HG02588 (cell line): Measurements from ENCODE around the gene CAMK2B.
"Not testable (repeated sequence)": the region's sequence is repeated elsewhere in the genome, so short reads cannot be mapped to it uniquely, and the experiment has no call there.

Source experiments
- ATAC-seq: cut with Tn5 transposase; IDR thresholded peaks from one replicate; pipeline ENCODE4 v1.9.1; 2021; ENCODE audit warnings: mild to moderate bottlenecking, moderate library complexity; ENCODE audit not compliant: unreplicated experiment

The CAMK2B gene

DNA sequence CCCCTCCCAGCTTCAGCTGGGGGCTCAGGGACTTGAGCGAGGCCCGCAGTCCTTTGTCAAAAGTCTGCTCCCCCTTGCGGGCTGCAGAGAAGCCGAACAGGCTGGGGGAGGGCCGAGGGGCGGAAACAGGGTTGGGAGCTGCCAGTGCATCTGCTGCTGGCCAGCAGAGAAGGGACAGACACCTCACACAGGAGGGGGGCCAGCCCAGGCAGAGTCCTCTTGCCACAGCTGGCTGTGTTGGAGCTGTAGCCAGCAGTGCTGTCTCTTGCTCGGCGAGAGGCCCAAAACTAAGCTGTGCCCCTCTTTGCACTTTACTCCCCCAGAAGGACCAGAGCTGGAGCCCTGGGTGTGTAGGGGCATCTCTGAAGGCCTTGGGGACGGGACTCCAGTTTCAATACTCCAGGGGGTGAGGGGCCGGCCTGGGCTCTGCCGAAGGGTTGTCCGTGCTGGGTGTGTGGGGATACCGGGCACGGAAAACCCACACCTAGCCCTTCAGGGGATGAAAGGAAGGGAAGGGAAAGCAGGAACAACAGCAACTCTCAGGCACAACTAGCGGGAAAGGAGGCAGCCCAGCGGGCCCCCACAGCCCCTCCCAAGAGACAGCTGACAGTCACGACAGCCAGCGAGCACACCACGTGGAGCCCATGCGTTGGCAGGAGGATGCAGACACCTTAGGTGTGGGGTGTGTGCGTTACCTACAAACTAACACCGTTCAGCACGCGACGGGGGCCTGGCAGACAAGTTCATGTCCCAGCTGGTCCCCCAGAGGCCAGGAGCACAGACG lies 106.8 kb downstream of the CAMK2B start:
- ATAC-seq: no peak

DNA sequence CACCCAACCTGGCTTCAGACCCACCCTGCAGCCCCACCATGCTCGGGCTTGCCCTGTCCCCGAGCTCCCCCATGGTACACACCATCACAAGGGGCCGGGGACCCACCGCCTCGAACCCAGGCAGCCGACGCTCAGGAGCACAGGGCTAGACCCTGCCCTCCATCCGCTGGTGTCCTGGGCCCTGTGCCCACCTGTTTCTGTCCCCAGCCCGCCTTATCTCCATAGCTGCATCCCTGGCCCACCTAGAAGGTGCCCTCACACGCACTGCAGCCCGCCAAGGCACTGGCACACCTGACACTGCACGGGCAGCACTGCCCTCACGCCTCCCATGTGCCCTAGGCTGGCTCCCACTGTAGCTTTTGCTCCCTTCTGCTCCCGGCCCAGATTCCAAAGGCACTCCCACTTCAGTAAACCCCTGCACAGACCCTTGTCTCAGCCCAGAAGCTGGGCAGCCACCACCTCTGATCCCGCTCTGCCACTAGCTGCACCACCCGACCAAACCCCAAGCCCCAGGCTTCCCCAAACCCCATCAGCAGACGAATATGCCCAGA lies 107.5 kb downstream of the CAMK2B start:
- ATAC-seq: no peak

DNA sequence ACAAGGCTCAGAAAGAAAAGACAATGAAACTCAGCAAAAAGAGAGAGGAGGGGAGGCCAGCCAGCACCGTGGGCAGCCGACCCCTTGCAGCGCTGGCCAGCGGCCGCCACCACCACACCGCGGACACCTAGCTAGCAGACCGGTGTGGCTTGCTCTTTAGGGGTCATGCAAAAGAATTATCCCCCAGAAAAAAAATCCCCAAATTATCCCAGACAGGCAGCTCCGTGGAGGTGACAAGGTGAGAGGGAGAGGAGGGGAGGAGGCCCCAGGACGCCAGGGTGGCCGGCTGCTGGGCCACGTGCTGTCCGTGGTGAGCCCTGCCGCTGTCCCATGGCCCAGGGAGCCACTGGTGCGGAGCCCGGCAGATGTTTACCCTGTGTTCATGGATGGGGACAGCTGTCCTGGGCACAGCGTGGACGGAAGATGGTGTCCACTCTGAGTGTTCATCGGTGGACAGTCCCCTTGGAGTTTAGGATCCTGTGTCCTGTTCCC lies 108.1 kb downstream of the CAMK2B start:
- no peak for ATAC-seq

DNA sequence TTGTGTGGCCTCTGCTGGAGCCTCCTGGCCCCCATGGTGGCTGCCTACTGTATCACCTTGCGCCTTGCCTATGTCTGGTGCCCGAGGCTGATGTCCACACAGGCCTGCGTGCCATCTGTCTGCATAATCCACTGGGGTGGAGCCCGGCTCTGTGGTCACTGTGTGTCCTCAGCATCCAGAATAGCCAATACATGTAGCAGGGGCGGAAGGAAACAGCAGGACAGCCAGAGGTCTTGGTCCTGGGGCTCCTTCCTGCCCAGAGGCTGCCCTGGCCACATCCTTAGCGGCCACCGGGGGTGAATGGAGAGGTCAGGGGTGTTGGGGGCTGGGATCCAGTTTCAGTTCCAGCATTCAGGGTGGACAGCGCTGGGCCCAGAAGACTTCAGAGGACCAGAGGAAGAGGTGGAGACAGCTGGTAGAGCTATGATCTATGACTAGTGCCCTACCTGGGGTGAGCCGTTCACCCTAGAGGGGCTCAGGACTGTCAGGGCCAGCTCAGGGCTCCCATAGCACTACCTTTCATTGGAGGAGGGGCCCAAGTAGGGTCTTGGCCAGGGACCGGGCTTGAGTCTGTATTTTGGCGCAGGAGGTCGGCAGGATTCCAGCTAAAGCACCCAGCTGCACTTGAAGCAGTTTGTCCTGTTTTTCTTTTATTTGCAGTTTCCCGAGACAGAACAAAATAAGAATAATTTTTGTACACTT lies 108.7 kb downstream of the CAMK2B start:
- no peak for ATAC-seq

DNA sequence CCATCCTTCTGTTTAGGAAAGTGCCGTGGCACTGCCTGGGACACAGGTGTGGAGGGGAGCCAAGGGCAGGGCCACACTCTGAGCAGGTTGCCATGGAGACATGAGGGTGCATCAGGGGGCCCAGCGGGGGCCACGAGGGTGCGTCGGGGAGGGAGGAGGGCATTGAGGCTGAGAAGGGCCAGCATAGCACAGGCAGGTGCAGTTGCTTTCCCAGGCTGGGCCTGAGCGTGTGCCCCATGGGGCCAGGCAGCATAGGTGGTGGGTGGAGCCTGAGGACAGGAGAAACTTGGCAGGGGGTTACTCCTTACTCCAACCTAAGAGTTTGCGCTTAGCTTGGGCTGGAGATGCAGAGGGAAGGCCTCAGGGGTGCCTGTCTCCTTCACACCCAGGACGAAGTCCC lies 109.4 kb downstream of the CAMK2B start:
- no peak for ATAC-seq

DNA sequence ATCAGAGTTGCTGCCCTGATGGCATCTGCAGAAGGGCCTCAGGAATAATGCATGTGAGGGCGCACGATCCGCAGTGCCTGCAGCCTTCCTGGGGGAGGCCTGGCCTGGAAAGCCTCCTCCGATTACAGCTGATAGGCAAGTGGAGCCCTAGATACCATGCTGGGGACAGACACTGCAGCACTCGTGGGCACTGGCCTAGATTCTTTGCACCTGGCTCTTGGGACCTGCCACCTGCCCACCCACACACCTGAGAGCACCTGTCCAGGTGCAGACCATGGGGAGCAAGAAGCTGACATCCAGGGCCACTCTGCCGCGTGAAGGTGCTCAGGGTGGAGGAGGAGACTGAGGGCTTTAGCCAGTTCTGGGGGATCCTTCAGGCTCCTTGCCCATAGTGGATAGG lies 109.9 kb downstream of the CAMK2B start:
- no peak for ATAC-seq

DNA sequence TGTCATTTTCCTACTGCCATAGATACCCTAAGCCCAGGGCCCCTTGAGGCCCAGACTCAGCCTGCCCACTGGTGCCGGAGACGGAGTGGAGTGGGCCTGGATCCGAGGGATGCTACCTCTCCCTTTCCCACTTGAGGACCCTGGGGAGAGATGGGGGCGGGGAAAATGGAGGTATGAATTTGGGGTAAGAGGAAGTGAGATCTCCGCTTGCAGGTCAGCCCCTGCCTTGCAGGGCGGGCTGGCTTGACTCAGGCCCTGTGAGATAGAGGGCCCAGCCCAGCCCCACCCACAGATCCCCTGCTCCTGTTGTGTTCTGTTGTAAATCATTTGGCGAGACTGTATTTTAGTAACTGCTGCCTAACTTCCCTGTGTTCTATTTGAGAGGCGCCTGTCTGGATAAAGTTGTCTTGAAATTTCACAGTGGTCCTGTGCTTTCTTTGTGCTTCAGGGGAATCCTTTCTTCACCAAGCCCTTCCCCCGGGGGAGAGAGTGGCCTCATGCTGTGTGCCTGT lies 111.5 kb downstream of the CAMK2B start:
- ATAC-seq: no peak

DNA sequence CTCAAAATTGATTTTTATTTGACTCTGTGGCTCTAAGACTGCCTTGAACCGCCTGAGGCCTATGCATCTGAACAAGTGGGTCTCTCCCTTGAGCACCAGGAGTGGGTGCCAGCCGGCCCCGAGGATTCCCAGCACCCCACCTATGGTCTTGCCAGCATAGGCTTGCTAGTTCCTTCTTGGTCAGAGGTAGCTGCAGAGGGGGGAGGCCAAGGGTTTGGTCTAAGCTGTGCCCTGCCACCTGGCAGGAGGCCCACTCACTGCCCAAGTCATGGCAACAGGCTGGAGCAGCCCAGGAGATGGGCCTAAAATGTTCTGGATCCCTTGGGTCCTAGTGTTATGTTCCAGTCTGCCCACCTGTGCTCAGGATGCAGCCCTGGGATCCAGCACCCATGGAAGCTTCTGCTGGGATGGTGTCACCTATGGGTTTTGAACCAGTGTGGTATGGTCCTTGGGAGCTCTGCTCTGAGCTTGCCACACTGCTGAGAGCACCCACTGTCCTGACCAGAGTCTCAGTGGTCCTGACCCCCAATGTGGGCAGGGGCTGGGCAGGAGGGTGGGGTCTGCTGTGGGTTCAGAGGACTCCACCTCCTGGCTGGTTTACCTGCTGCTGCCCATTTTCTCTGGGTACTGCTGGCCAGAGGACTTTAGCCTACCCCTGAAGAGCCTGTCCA lies 112.1 kb downstream of the CAMK2B start:
- ATAC-seq: no peak

DNA sequence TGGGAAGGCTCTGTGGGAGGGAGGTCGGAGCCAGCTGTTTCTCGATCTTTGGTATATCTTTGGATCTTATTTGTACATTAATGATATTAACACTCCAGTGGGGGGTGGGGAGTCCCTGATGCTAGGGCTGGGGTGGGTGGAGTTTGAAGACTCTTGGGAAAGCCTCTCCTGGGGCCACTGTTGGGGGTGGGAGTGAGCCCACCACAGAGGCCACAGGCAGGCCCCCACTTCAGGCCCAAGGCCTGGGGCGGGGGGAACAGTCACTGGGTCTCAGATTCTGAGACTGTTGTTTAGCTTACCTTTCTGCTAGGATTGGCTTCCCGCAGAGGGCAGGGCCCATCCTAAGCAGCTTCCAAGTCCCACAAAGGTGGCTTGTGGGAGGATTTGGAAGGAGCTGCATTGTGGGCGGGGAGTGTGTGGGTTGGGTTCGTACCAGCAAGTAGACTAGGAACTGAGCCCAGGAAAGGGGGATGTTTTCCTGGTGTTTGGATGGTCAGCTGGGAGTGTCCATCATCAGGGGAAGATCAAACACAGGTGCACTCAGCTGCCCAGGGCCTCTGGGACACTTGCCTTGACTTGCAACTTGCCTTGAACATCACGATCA lies 112.7 kb downstream of the CAMK2B start:
- no peak for ATAC-seq

DNA sequence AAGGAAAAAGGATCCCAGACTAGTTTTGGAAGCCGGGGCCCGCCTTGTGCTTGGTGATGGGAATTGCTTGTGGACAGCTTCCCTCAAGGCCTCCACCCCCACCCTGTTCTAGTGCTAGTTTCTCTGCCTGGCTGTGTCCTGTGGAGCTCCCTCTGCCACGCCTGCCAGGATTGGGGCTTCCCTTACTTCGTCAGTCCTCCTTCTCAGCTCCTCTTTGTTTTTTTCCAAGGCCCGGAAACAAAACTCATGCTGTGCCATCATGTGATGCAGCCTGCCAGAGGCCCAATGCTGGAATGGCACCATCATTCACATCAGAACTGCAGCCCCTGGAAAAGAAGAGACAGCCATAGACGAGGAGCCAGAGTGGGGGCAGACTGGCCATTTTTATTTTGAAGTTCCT lies 113.4 kb downstream of the CAMK2B start:
- no peak for ATAC-seq

DNA sequence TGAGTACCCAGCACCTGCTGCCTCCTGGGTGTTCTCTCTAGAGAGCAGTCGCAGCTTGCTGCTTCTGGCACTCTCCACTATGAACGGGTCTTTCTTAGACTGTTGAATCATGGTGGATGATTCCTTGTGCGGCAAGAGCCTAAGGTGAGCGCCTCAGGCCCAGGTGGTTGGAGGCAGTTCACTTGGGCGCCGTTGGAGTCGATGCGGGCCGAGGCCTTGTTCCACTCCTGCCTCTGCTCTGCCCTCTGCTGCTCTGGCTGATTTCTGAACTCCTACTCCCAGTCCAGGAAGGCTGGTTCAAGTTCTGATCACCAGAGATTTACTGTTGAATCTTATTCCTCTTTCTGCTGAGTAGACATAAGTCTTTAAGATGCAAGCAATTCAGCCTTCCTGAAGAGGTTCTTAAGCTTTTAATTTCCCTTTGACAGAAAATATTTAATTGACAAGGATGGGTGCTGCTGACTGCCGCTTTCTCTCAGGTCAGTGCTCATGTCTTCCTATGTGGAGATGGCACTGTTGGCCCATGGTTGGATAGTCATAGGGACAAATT lies 114.2 kb downstream of the CAMK2B start:
- ATAC-seq: no peak

DNA sequence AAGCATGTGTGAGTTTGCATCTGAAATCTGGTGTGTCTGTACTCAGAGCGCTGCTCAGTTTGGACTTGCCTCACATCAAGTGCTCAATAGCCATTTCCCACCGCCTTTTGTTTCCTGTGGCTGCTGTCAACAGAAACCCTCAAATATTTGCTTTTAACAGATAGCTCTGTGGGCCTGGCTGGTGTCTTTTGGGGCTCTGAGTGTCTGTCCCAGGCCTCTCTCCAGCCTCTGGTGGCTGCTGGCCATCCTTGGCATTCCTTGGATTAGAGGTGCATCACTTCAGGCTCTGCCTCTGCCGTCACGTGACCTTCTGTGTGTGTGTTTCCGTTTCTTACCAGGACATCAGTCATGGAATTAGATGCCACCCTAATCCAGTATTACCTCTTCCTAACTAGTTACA lies 115.3 kb downstream of the CAMK2B start:
- no peak for ATAC-seq

DNA sequence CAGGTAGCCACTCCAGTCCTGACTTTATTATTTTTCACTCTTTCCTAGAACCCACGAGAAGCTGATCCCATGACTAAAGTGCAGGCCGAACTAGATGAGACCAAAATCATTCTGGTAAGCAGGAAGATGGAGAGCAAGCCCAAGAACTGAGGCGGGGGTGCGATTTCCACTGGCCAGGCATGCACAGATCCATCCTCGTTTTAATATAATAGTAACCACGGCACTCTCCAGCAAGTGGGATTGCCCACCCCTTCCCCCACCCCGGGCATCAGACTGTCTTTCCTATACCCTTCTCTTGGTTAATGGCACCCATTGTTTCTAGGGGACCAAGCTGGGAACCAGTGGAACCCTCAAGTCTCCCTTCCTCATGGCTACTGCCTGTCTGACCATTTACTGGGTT lies 117.3 kb downstream of the CAMK2B start:
- no peak for ATAC-seq

DNA sequence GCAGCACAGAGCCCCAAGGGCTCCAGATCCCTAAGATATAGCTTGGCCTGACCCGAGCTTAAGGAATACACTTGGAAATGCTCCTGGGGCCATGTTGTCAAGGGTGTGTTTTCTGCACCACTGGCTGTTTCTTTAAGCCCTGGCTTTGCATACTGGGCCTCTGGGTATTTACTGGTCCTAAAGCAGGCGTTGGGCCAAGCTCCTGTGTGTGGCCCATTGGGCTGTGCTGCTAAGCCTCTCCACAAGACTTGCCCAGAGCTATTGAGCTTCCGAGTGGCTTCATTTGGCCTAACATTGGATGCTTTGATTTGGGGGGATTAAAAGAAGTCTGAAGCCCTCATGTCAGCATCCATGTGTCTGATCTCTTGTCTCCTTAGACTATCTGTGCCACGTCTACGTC lies 119.4 kb downstream of the CAMK2B start:
- ATAC-seq: no peak

DNA sequence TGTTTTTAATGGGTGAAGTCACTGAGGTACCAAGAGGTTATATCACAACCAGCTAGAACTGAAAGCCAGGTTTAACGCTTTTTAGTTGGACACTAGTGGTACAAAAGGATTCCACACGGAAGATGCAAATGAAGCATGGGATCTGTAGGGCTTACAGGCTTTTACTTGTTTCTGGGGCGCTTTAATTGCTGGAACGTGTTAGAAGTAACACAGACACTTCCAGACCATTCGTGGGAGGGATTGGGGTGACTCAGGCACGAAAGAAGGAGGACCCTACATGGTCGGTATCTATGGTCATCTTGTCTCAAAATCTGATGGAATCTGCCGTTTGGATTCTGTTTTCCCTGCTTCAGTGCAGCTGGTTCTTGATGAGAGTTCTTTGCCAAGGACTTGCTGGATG lies 123.6 kb downstream of the CAMK2B start:
- ATAC-seq: no peak

DNA sequence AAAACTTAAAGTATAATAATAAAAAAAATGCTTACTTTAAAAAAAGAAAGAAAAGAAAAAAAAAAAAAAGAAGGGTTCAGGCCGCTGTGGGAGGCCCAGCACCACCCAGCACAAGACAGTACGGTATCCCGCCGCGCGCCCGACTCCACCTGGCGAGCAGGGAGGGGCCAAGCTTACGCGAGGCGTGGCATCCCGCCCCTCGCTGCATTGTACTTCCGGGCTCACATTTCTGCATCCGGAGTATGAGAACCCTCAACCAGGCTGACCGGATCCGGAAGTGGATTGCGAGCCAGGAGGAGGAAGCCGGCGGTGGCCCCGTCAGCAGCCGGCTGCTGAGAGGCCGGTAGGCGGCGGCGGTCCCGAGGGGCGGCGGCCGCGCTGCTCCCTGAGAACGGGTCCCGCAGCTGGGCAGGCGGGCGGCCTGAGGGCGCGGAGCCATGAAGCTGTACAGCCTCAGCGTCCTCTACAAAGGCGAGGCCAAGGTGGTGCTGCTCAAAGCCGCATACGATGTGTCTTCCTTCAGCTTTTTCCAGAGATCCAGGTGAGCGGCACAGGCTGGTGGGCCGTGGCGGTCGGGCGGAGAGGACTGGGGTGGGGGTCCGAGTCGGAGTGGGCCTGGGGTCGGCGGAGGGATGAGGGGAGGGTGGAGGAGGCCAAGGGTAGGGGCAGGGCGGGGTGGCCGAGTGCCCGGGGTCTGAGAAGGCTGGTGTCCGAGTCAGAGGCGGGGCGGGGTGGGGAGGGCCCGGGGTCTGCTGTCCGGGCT lies 124.5 kb downstream of the CAMK2B start, which contains the start of gene YKT6:
YKT6 (plus strand) TSS at position 280 of the 763 bp plus-strand sequence; CDS start at position 438, 158 bp downstream.
- ATAC-seq: peak; percentile 99

DNA sequence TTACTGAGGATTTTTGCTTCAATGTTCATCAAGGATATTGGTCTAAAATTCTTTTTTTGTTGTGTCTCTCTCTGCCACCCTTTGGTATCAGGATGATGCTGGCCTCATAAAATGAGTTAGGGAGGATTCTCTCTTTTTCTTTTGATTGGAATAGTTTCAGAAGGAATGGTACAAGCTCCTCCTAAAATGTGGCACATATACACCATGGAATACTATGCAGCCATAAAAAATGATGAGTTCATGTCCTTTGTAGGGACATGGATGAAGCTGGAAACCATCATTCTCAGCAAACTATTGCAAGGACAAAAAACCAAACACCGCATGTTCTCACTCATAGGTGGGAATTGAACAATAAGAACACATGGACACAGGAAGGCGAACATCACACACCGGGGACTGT lies 125.2 kb downstream of the CAMK2B start:
- not testable (repeated sequence) for ATAC-seq

DNA sequence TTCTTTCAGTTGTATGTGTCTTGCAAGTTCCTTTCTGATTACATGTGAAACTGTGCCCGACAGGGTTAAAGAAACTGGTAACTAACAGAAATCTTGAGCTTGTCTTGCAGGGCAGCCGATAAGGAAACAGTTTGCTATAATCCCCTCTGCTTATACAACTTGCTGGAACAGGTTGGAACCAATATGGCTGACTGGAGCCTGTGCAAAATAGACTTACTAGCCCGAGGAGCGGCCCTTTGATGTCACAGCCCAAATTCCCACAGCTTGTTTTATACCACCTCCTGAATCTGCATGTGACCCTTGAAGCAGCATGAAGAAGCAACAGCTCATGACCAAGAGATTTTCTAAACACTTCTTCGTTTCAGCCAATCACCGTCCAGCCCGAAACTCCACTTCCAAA lies 127.9 kb downstream of the CAMK2B start:
- no peak for ATAC-seq

DNA sequence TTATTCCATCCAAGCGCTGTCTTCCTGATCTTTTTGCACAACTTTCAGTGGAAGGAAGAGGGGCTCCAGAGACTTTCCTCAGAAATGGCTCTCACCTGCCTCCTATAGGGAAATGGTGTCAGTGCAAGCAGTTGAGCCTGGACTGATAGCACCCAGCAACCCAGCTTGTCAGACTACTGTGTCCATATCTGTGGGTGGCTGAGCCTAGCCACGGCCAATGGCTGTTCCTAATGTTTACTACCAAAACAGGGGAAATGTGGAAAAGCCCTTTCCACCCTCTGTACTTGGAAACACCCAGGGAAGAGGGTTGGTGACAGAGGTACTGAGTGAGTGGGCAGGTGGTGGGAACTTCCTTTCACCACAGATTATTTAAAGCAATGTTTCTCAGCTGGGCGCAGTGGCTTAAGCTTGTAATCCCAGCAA lies 128.9 kb downstream of the CAMK2B start:
- ATAC-seq: no peak

DNA sequence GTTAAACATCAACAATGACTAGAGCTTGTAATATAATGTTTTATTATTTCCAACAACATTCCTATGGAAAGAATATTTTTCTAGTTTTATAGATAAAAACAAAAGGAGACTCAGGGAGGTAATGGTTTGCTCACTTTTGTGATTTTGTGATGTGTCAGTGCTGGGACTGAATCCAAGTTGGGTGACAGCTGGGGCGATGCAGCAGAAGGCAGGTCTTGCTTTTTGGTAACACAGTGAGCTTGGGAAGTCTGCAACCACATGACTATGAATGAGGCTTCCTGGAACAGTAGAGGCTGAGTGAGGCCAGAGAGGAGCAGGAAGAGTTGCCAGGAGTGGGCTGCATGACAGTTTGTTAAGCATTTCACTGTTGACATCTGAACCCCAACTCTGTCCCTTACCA lies 129.5 kb downstream of the CAMK2B start:
- no peak for ATAC-seq
